Small intestine (tissue), 16 donors: ENCODE data around the gene ATP8B4. TPM values are rescaled to one million over a fixed set of nuclear protein-coding genes. Genes with fewer than 3 reads are reported as not detected.

Source experiments
- DNase-seq, 2 donors: peaks; one replicate each; pipeline versions ENCODE4 v3.0.0 to v3.0.0-alpha.2; 2013
- FAIRE-seq: peaks from 2 replicates; lab custom pipeline; 2012; peaks lifted over from hg19 to GRCh38; lab: Jason Lieb, UNC
- H3K27ac ChIP-seq, 3 donors: one replicate each; pipeline ENCODE4 v1.5.1; 2013; ENCODE audit warnings: low read length in 2 of 3, mild to moderate bottlenecking in 2 of 3, control low read depth in 1 of 3, inconsistent platforms in 1 of 3, low read depth in 1 of 3, moderate library complexity in 1 of 3
- H3K27me3 ChIP-seq, 3 donors: one replicate each; pipeline ENCODE4 v1.6.1; 2013; ENCODE audit warnings: low read length in 3 of 3, inconsistent platforms in 1 of 3; ENCODE audit not compliant: control insufficient read depth in 3 of 3, insufficient read depth in 3 of 3
- H3K36me3 ChIP-seq, 3 donors: one replicate each; pipeline ENCODE4 v1.6.1; 2013; ENCODE audit warnings: low read length in 3 of 3, inconsistent platforms in 1 of 3, low read depth in 1 of 3, mild to moderate bottlenecking in 1 of 3, moderate library complexity in 1 of 3; ENCODE audit not compliant: control insufficient read depth in 3 of 3, insufficient read depth in 2 of 3
- H3K4me1 ChIP-seq, 3 donors: one replicate each; pipeline ENCODE4 v1.6.1; 2013; ENCODE audit warnings: low read length in 2 of 3, inconsistent platforms in 1 of 3, low read depth in 1 of 3, mild to moderate bottlenecking in 1 of 3, moderate library complexity in 1 of 3; ENCODE audit not compliant: control insufficient read depth in 3 of 3, insufficient read depth in 2 of 3
- H3K4me3 ChIP-seq, 3 donors: one replicate each; pipeline ENCODE4 v1.5.1; 2013; ENCODE audit warnings: low read length in 3 of 3, control low read depth in 1 of 3, inconsistent platforms in 1 of 3, low read depth in 1 of 3, mild to moderate bottlenecking in 1 of 3, moderate library complexity in 1 of 3
- H3K9me3 ChIP-seq, 2 donors: one replicate each; pipeline ENCODE4 v1.6.1; 2013; ENCODE audit warnings: low read depth in 1 of 2, low read length in 1 of 2; ENCODE audit not compliant: control insufficient read depth in 2 of 2, insufficient read depth in 1 of 2
- WGBS, 3 donors: extraction: QIAGEN DNeasy Blood & Tissue Kit; methylation state at CpG; one replicate each; pipeline ENCODE4 v1.1.7; 2013; 5-methylcytosine and 5-hydroxymethylcytosine counted together
- long read RNA-seq, 10 donors: transcript quantifications; one replicate each; lab custom pipeline, GENCODE V29; 2026
- polyA plus RNA-seq, 4 donors: library from polyadenylated mRNA; stranded (reverse) in 3 of 4; unstranded in 1 of 4; fragments of 200-250 nt in 3 of 4; fragments of 120-200 nt in 1 of 4; gene quantifications; one replicate each; pipeline versions ENCODE4 v1.2.1 to v1.2.3, GENCODE V29; 2013
- donor health status: healthy with polysubstance abuse.
- donor health status: control.
- donor health status: control.
- donor health status: Bipolar disorder and iron deficiency.
- donor health status: healthy.

ATP8B4 gene, protein sequence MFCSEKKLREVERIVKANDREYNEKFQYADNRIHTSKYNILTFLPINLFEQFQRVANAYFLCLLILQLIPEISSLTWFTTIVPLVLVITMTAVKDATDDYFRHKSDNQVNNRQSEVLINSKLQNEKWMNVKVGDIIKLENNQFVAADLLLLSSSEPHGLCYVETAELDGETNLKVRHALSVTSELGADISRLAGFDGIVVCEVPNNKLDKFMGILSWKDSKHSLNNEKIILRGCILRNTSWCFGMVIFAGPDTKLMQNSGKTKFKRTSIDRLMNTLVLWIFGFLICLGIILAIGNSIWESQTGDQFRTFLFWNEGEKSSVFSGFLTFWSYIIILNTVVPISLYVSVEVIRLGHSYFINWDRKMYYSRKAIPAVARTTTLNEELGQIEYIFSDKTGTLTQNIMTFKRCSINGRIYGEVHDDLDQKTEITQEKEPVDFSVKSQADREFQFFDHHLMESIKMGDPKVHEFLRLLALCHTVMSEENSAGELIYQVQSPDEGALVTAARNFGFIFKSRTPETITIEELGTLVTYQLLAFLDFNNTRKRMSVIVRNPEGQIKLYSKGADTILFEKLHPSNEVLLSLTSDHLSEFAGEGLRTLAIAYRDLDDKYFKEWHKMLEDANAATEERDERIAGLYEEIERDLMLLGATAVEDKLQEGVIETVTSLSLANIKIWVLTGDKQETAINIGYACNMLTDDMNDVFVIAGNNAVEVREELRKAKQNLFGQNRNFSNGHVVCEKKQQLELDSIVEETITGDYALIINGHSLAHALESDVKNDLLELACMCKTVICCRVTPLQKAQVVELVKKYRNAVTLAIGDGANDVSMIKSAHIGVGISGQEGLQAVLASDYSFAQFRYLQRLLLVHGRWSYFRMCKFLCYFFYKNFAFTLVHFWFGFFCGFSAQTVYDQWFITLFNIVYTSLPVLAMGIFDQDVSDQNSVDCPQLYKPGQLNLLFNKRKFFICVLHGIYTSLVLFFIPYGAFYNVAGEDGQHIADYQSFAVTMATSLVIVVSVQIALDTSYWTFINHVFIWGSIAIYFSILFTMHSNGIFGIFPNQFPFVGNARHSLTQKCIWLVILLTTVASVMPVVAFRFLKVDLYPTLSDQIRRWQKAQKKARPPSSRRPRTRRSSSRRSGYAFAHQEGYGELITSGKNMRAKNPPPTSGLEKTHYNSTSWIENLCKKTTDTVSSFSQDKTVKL
- polyA plus RNA-seq: 1 to 10 TPM in 3 of 4 donors, under 1 TPM in 1; 0.45 to 4.9 (median 1.9) TPM
- long read RNA-seq, donor 1: 0 reads
- long read RNA-seq, donor 2, partial matches to known transcripts: 18 of 25 reads
- long read RNA-seq, donor 2, other reads (novel, unspliced or antisense): 7 of 25 reads
- long read RNA-seq, donor 3: 0 reads
- long read RNA-seq, donor 4: 0 reads
- long read RNA-seq, donor 5: 0 reads
- long read RNA-seq, donor 6, partial matches to known transcripts: 52 of 60 reads
- long read RNA-seq, donor 6, other reads (novel, unspliced or antisense): 8 of 60 reads
- long read RNA-seq, donor 7: 0 reads
- long read RNA-seq, donor 8: 0 reads
- long read RNA-seq, donor 9: 0 reads
- long read RNA-seq, donor 10: 0 reads

DNA sequence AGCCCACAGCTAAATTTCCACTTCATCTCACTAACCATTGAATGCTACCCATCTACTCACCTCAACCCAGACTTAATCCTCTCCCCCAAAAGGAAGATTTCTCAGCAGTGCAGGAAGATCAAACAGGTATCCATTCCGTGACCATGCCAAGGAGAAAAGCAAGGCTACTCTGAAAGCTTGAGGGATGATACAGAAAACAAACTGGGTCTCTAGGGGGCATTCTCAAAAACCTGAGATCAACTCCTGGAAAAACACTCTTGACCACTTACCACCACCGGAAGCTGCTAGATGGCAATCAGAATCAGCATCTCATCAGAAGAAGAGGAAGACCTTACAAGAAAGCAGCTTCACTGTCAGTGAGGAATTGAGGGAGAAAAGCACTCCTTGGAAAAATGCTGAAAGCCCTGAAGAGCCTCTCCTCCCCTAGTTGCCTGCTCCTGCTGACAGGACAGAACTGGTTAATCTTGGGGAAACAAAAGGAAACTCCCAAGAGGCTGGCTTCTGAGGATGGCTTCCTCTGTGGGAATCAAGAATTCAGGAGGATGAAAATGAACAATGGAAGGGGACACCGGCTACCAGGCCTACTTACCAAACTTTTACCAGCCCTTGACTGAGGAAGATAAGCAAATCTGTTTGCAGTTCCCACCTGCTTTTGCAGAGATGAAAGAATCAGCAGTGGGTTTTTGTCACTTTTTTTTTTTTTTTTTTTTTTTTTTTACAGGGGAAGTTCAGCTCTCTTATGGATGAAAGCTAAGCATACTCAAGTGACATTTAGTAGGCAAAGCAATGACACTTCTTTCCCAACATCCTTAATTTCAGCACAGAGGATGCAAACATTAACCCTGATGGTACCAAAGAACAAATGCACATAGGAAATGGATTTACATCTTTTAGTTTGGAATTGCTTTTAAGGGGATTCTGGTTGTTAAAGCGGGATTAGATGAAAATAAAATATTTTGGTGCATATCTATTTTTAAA is at the start of gene ATP8B4:
Gene ATP8B4 (minus strand): TSS at position 171 of the 978 bp plus-strand sequence. CDS start 12,267 bp downstream, outside the sequence.
- FAIRE-seq: no peak
- no peaks in the 10 kb centered on the region for H3K27me3 ChIP-seq
- no peaks in the 10 kb centered on the region for H3K4me1 ChIP-seq
- H3K9me3 ChIP-seq: peaks cover 0 to 10% of the 10 kb centered on the region in 2 donors
- H3K4me3 ChIP-seq: no peak within 1 kb of the TSS
- H3K36me3 ChIP-seq: no peaks in the 10 kb centered on the region
- 60 to 71% (median 69%) methylated on average over 4 of the region's 4 CpGs for WGBS, 3 donors
- H3K27ac ChIP-seq: peak within 1 kb of the TSS in 1 of 3 donors; percentile 11
- no peak for DNase-seq

DNA sequence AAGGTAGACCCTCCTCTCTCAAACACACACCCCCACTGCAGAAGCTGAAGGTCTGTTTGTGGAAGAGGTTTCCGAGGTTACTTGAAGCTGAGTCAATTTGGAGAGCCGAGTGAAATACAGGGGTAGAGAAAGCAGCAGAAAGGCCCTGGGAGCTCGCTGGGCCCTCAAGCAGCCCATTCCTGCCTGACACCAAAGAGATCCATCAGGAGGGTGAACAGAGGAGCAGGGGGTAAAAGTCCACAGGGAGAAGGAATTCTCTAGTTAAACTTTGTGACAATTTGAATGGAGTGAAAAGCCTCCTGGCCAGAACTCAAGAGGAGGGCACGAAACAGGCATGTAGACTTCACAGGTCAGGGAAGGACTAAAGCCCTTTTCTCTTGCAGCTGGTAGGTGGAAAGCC is 49.3 kb upstream of the ATP8B4 start:
- DNase-seq (no peak), FAIRE-seq (no peak)
- Histone ChIP-seq H3K27ac (no peak overlapping the region), H3K9me3 (peaks cover 0 to under 1% of the 10 kb centered on the region in 2 donors), H3K27me3 (no peaks in the 10 kb centered on the region), H3K4me3 (no peak overlapping the region), H3K4me1 (peaks cover 0 to 25% (median 0%) of the 10 kb centered on the region in 3 donors), H3K36me3 (no peaks in the 10 kb centered on the region)
- WGBS, 3 donors: 68 to 83% (median 76%) methylated on average over 4 of the region's 4 CpGs

DNA sequence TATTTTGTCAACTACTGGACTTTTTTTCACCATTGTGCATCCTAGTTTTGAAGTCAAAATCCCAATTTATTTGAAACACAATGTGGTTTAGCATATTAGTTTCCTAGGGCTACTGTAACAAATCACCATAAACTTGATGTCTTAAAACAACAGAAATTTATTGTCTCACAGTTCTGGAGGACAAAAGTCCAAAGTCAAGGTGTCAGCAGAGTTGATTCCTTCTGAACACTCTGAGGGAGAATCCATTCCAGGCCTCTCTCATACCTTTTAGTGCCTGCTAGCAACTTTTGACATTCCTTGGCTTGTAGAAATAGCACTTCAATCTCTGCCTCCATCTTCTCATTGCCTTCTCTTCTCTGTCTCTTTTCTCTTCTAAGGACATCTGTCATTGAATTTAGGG is 48.1 kb upstream of the ATP8B4 start:
- FAIRE-seq (no peak), DNase-seq (peak; percentile 35 to 69)
- peaks cover 0 to 25% (median 0%) of the 10 kb centered on the region in 3 donors for H3K4me1 ChIP-seq
- peak overlapping the region in 1 of 3 donors; percentile 43 for H3K27ac ChIP-seq
- no peaks in the 10 kb centered on the region for H3K27me3 ChIP-seq
- no peak overlapping the region for H3K4me3 ChIP-seq
- peaks cover 0 to 6% of the 10 kb centered on the region in 2 donors for H3K9me3 ChIP-seq
- H3K36me3 ChIP-seq: no peaks in the 10 kb centered on the region

DNA sequence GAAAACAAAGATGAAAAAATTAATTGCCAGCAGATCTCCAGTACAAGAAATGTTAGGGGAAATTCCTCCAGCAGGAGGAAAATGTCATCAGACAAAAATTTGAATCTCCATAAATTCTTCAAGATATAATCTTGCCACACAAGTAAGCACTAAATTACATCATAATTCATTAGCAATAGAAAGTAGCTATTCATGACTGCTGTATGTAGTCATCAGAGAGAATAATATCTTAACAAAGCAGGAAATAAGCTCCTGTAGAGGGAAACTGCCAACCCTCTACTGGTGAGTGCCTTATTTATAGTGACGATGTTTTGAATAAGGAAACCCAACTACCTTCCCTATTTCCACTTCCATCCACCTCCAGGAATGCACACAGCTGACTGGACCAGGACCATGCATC is 47.2 kb upstream of the ATP8B4 start:
- no peaks in the 10 kb centered on the region for H3K27me3 ChIP-seq
- peaks cover 0 to 6% of the 10 kb centered on the region in 2 donors for H3K9me3 ChIP-seq
- no peaks in the 10 kb centered on the region for H3K36me3 ChIP-seq
- peaks cover 0 to 25% (median 0%) of the 10 kb centered on the region in 3 donors for H3K4me1 ChIP-seq
- FAIRE-seq (no peak), DNase-seq (peak in 1 of 2 donors; percentile 26)
- no peak overlapping the region for H3K4me3 ChIP-seq
- WGBS, 3 donors: 56 to 72% (median 70%) methylated on average over 1 of the region's 1 CpG
- H3K27ac ChIP-seq: peak overlapping the region in 1 of 3 donors; percentile 43

DNA sequence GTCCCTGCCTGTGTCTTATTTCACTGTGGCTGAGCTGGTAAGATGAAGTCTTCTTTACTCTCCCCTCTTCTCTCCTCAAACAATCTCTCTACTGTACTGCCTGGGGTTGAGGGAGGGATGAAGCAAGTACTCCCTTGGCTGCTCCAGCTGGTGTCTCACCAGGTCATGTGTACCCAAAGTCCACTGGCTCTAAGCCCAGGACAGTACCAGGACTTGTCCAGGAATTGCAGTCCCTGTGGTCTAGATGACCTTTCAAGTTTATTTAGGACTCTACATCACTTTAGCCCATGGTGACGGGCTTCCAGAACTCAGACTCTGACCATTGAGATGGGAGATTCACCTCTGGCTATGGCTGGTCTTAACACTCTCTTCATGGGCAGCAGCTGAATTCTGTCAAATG is 45.4 kb upstream of the ATP8B4 start:
- H3K4me3 ChIP-seq: no peak overlapping the region
- no peaks in the 10 kb centered on the region for H3K36me3 ChIP-seq
- H3K27ac ChIP-seq: no peak overlapping the region
- H3K9me3 ChIP-seq: peaks cover 0 to 6% of the 10 kb centered on the region in 2 donors
- 87 to 95% (median 93%) methylated on average over 1 of the region's 1 CpG for WGBS, 3 donors
- no peak for DNase-seq
- no peaks in the 10 kb centered on the region for H3K27me3 ChIP-seq
- peaks cover 0 to 25% (median 0%) of the 10 kb centered on the region in 3 donors for H3K4me1 ChIP-seq
- FAIRE-seq: no peak

DNA sequence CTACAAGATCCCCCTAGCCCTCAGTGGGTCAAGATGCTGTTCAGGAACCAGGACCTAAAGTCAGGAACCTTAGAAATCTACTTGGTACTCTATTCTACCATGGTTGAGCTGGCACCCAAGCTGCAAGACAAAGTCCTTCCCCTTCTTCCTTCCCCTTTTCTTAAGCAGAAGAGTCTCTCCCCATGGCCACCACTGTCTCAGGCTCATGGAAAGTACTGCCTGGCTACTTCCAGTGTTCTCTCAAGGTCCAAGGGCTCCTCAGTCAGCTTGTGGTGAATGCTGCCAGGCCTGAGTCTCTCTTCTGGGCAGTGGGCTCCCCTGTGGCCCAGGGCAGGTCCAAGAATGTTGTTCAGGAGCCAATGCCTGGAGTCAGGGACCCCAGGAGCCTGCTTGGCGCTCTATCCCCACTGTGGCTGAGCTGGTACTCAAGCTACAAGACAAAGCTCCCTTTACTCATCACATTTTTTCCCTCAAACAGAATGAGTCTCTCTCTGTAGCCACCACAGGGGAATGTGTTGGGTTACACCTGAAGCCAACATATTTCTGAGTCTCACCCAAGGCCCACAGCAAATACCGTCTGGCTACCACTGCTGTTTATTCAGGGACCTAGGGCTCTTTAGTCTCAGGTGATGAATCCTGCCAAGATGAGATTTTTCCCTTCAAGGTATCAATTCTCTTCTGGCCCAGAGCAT is 44.8 kb upstream of the ATP8B4 start:
- Histone ChIP-seq H3K27ac (no peak overlapping the region), H3K36me3 (no peaks in the 10 kb centered on the region), H3K4me3 (no peak overlapping the region), H3K4me1 (peaks cover 0 to 21% (median 0%) of the 10 kb centered on the region in 3 donors), H3K27me3 (no peaks in the 10 kb centered on the region), H3K9me3 (peaks cover 0 to 6% of the 10 kb centered on the region in 2 donors)
- WGBS, 3 donors: 74 to 92% (median 89%) methylated on average over 2 of the region's 2 CpGs
- DNase-seq (no peak), FAIRE-seq (no peak)
